GM18907 (cell line): Measurements from ENCODE around the gene PLCH2.
"Not testable (repeated sequence)": the region's sequence is repeated elsewhere in the genome, so short reads cannot be mapped to it uniquely, and the experiment has no call there.

Experiments
- ATAC-seq: cut with Tn5 transposase; IDR thresholded peaks from one replicate; pipeline ENCODE4 v1.9.1; 2021; ENCODE audit warnings: mild to moderate bottlenecking, moderate library complexity; ENCODE audit not compliant: unreplicated experiment

The PLCH2 gene

GRCh38 chr1:2476061-2476999 is at the start of gene PLCH2:
TSS of gene PLCH2 (plus strand) at chr1:2476289. CDS start at chr1:2476589, 300 bp downstream.
- ATAC-seq: no peak

GRCh38 chr1:2426540-2426939 is 49.5 kb upstream of the PLCH2 start:
- ATAC-seq: no peak

GRCh38 chr1:2427051-2427450 is 49.0 kb upstream of the PLCH2 start:
- ATAC-seq: no peak

DNA sequence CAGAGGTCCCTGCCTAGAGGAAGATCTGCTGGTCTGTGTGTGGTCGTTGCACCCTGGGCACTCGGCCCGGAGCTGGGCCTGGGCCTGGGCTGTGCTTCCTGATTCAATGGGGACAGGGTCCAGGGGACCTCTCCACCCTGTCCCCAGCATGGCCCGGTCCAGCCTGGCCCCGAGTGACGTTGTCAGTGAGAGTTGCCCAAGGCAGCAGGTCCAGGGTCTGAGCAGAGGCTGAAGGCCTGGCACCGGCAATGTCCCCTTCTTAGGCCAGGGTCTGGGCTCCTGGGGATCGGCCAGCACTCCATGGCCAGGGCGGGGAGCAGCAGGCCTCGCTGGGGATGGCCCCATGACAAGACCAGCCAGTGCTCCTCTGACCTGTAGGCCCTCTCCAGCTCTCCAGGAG is 48.1 kb upstream of the PLCH2 start:
- no peak for ATAC-seq

DNA sequence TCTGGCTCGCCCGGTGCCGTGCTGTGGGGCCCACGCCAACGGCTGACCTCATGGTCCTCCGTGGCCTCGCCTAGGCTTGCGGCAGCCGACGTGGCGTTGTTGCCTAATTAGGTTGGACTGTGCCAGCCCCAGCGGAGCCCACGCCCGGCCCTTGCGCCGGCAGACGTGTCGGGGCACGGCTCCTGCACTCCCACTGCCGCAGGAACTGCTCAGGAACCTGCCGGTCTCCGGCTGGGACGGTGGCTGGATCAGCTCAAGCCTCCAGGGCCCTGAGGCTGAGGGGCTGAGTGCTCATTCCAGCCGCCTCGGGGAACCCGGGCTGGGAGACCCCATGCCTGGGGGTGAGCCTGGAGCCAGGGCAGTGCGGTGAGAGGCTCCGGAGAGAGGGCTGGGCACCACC is 47.6 kb upstream of the PLCH2 start:
- no peak for ATAC-seq

DNA sequence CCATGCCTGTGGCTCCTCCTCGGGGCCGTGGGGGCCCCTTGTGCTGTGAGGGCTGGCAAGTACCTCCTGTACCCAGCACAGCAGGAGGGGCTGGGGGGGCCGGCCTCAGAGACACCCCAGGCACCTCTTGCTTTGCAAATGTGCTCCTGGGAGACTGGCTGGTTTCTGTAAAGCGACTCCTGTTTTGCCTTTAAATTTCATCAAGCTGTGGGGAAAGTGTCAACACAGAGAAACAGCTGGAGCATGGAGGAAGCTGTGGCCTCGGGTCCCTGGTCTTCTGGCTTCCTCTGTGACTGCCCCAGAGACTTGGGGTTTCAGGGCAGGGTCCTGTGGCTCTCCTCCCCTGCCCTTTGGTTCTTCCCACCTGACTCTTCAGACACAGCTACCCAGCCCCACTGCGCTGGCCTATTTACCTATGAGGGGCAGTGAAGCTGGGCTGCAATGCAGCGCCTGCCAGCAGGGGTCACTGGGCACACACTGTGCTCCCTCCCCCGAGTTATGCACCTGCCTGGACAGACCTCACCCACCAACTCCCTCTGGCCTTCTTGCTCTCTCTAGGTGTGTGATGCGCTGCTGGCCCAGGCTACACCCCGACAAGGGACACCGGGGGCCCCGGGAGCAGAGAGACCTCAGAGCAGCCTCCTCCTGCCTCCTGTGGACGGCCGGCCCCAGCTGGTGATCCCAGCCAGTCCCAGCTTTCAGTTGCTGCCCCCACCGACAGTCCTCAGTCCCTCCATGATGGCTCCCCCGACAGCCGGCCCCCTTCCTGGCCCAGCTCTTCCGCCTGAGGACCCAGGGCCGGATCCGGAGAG is 46.1 kb upstream of the PLCH2 start:
- no peak for ATAC-seq

DNA sequence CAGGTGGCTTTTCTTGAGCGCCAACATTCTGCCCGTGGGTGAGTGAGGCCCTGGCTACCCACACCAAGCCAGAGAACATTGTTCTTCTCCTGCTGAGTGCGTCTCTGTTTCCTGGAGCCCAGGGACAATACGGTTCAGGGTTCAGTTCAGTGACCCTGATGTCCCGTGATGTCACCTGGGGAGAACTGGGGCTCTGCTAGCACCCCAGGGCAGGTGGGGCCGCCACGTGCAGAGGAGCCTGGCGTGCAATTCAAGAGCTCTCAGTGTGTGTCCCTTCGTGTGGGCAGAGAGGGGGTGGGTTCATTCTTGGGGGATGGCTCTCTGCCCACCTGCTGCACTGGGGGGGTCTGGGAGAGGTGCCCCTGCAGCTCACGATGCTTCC is 45.5 kb upstream of the PLCH2 start:
- no peak for ATAC-seq

- ATAC-seq: no peak
These were observed 45.0 kb upstream of the PLCH2 start for GRCh38 chr1:2431103-2431502.

DNA sequence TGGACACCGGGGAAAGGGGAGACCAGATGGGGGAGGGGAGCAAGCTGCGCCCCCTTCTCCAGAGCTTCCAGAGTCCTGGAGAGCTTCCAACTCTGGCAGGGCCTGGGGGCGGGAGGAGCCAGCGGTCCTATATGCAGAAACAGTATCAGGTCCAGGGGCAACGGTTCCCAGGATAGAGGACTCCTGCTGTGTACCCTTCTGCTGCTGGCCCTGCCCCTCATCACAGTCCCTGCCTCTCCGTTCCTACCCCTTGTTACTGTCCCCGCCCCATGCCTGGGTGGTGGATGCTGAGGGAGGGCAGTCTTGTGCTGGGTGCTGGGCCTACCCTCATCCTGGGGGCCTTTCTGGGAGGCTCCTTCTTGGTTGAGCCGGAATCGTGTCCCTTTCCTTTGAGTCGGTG is 44.6 kb upstream of the PLCH2 start:
- no peak for ATAC-seq

GRCh38 chr1:2432441-2432844 is 43.6 kb upstream of the PLCH2 start:
- ATAC-seq: no peak

DNA sequence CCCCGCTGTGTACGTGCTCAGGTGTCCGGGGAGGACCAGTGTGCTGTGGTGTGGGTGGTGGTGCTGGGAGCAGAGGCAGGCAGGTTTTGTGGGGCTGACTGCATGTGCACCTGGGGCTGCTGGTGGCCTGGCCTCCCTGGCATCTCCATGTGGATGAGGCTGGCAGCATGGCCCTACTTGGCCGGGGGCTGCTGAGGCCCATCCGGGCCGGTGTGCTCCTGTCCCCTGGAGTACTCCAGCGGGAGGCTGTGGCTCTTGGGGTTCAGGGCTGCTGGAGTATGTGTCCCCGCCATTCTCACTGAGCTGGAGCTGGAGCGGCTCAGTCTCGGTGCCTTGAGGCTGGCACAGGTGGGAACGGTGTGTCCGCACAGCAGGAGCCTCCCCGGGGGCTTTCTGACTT is 42.9 kb upstream of the PLCH2 start:
- ATAC-seq: no peak

DNA sequence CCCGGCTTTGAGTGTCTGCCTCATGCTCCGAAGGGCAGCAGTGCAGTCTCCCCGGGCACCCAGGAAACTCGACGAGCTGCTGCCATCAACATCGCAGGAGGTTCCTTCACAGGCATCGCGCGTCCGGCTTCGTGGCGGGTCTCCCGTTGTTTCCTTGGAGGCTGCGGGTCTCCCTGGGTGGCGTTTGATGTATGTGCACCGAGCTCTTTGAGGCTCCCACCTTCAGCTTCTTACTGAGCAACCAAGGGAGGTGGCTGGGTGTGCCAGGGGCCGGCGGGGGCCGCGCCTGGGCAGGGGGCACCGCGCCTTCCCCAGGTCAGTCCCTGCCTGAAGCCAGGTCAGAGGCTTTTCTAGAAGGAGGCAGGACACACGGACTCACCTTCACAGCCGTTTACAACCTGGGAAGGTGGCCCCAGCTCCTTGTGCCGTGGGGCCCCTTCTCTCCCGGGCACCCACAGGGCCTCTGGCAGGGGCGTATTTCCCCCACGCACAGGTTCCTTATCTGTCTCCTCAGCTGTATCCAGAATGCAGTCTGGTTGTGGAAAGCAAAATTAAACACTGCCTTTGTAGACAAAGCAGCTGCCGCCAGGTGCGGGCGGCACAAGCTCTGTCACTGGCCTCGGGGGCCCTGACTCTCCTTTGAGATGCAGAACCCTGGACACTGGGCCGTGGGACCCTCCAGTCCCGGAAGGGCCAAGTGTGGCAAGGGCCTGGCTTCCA is 42.0 kb upstream of the PLCH2 start:
- no peak for ATAC-seq

- no peak for ATAC-seq
These were observed 41.0 kb upstream of the PLCH2 start for GRCh38 chr1:2435091-2435490.

GRCh38 chr1:2435746-2436355 is 40.2 kb upstream of the PLCH2 start:
- no peak for ATAC-seq

- ATAC-seq: no peak
These were observed 39.2 kb upstream of the PLCH2 start for GRCh38 chr1:2436876-2437275.

- ATAC-seq: no peak
These were observed 38.5 kb upstream of the PLCH2 start for GRCh38 chr1:2437617-2438016.

GRCh38 chr1:2438038-2438437 is 38.1 kb upstream of the PLCH2 start:
- no peak for ATAC-seq

GRCh38 chr1:2438641-2439040 is 37.4 kb upstream of the PLCH2 start:
- ATAC-seq: no peak

GRCh38 chr1:2439369-2439768 is 36.7 kb upstream of the PLCH2 start:
- ATAC-seq: no peak

- not testable (repeated sequence) for ATAC-seq
These were observed 35.7 kb upstream of the PLCH2 start for GRCh38 chr1:2440346-2440745.

GRCh38 chr1:2441746-2442145 is 34.3 kb upstream of the PLCH2 start:
- no peak for ATAC-seq
